SHP77 (cell line): ENCODE measurements around the gene TF.

Experiments used
- DNase-seq, 2 experiments: peaks; one replicate each; lab custom pipeline; 2025; lab: John Stamatoyannopoulos, UW

The TF gene

GRCh38 chr3:133805702-133806475 lies 59.7 kb downstream of the TF start, which contains the start of gene SRPRB:
Gene SRPRB, plus strand, starts transcription at chr3:133805815. Its CDS starts 34 bp downstream, at chr3:133805849.
- DNase-seq: peak; percentile 89 to 95

- no peak for DNase-seq
Measured at GRCh38 chr3:133812872-133813271, 66.7 kb downstream of the TF start.

GRCh38 chr3:133815386-133815785 lies 69.2 kb downstream of the TF start:
- no peak for DNase-seq

GRCh38 chr3:133820129-133820528 lies 73.9 kb downstream of the TF start:
- DNase-seq: no peak

- no peak for DNase-seq
Measured at GRCh38 chr3:133820889-133821675, 74.9 kb downstream of the TF start.

GRCh38 chr3:133821767-133822638 lies 75.8 kb downstream of the TF start:
- DNase-seq: peak; percentile 77 to 82

GRCh38 chr3:133824961-133825485 lies 78.8 kb downstream of the TF start:
- DNase-seq: no peak

- DNase-seq: no peak
Measured at GRCh38 chr3:133825969-133826727, 80.0 kb downstream of the TF start.

GRCh38 chr3:133827136-133827535 lies 80.9 kb downstream of the TF start:
- DNase-seq: no peak

- no peak for DNase-seq
Measured at GRCh38 chr3:133827684-133828083, 81.5 kb downstream of the TF start.

GRCh38 chr3:133828576-133829309 lies 82.5 kb downstream of the TF start:
- DNase-seq: no peak

GRCh38 chr3:133829310-133829707 lies 83.1 kb downstream of the TF start:
- DNase-seq: no peak

- DNase-seq: no peak
Measured at GRCh38 chr3:133830071-133830470, 83.9 kb downstream of the TF start.

GRCh38 chr3:133831966-133832801 lies 86.0 kb downstream of the TF start:
- peak in 1 of 2 experiments; percentile 24 for DNase-seq

- DNase-seq: no peak
Measured at GRCh38 chr3:133832802-133833144, 86.6 kb downstream of the TF start.

GRCh38 chr3:133833267-133833666 lies 87.1 kb downstream of the TF start:
- no peak for DNase-seq

- no peak for DNase-seq
Measured at GRCh38 chr3:133833880-133834620, 87.9 kb downstream of the TF start.

GRCh38 chr3:133834621-133835417 lies 88.6 kb downstream of the TF start:
- DNase-seq: no peak
